Activated T-helper 1 cell treated with anti-CD3 and anti-CD28 coated beads, Interleukin-12 subunit alpha, Interleukin-12 subunit beta, Interleukin-2, Interleukin-4 antibody, amounts not matched to agents 30 ng/mL and 10 ng/mL and 1 ng/mL, durations not matched to agents 14 hours and 24 hours and 36 hours (primary cell): ENCODE results near the gene PRELID2. TPM values are rescaled to one million over a fixed set of nuclear protein-coding genes. Genes with fewer than 3 reads are reported as not detected.
A peak's percentile ranks its signal among the peaks of the same experiment; 100 is the strongest.

Experiments
- DNase-seq: peaks from one replicate; pipeline ENCODE4 v3.0.0; 2021; ENCODE audit warnings: low spot score
- H3K27ac Mint-ChIP-seq: one replicate; pipeline ENCODE4 v1.8.0; 2021; ENCODE audit warnings: mild to moderate bottlenecking, mixed read lengths
- H3K27me3 Mint-ChIP-seq: one replicate; pipeline ENCODE4 v1.8.0; 2022; ENCODE audit warnings: mild to moderate bottlenecking, moderate library complexity, mixed read lengths; ENCODE audit not compliant: insufficient read depth
- H3K36me3 Mint-ChIP-seq: one replicate; pipeline ENCODE4 v1.8.0; 2021; ENCODE audit warnings: low read depth, mixed read lengths
- H3K4me1 Mint-ChIP-seq: one replicate; pipeline ENCODE4 v1.8.0; 2021; ENCODE audit warnings: low read depth, mixed read lengths
- H3K4me3 Mint-ChIP-seq: one replicate; pipeline ENCODE4 v1.8.0; 2021; ENCODE audit warnings: mild to moderate bottlenecking, moderate library complexity, mixed read lengths
- H3K9me3 Mint-ChIP-seq: one replicate; pipeline ENCODE4 v1.8.0; 2021; ENCODE audit warnings: mixed read lengths
- intact Hi-C: fragments of 100-400 bp; cut with micrococcal nuclease; formaldehyde crosslinking; loops from one replicate; pipeline ENCODE4 v1.15.1; 2024
- total RNA-seq: library from RNA; stranded (reverse); gene quantifications from 2 replicates; pipeline ENCODE4 v1.2.3, GENCODE V29; 2022

PRELID2 gene
- total RNA-seq, 1 donor from 2014 or later = 2.1 TPM

GRCh38 chr5:145833631-145834200 lies 1.4 kb downstream of the PRELID2 start:
- no peaks in the 10 kb centered on the region for H3K36me3 Mint-ChIP-seq
- H3K27ac Mint-ChIP-seq = no peak overlapping the region
- intact Hi-C loops = loop anchor here (2.0 to 10.0 kb wide), 2 partner anchors 103 to 591 kb away; partner anchors contain the start of gene SH3RF2
- peak overlapping the region; percentile 60 for H3K4me3 Mint-ChIP-seq
- H3K4me1 Mint-ChIP-seq = peaks cover 5% of the 10 kb centered on the region
- no peaks in the 10 kb centered on the region for H3K9me3 Mint-ChIP-seq
- no peak for DNase-seq
- H3K27me3 Mint-ChIP-seq = peaks cover 18% of the 10 kb centered on the region

DNA sequence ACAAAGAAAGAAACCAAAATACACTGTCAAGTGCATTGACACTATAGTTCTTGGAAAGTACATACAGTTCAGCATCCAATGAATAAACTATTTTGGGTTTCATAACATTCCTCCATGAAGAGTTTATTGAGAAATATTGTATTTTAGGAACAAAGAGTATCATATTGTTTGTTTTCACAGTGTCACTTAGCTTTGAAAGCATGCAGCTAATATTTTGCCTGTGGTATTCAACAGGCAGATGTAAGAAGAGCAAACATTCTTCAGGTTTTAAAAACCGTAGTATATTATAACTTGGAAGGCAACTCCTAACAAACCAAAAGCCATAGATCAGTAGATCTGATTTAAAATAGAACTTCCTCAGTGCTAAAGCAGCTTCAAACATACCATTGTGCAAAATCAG lies 4.5 kb downstream of the PRELID2 start:
- H3K36me3 Mint-ChIP-seq = no peaks in the 10 kb centered on the region
- no peak overlapping the region for H3K4me3 Mint-ChIP-seq
- no peaks in the 10 kb centered on the region for H3K4me1 Mint-ChIP-seq
- no peak for DNase-seq
- no peak overlapping the region for H3K27ac Mint-ChIP-seq
- H3K9me3 Mint-ChIP-seq = no peaks in the 10 kb centered on the region
- intact Hi-C loops = loop anchor here (10.0 kb wide), 1 partner anchor 594 kb away; no protein-coding TSS in a partner anchor
- H3K27me3 Mint-ChIP-seq = peaks cover 16% of the 10 kb centered on the region

DNA sequence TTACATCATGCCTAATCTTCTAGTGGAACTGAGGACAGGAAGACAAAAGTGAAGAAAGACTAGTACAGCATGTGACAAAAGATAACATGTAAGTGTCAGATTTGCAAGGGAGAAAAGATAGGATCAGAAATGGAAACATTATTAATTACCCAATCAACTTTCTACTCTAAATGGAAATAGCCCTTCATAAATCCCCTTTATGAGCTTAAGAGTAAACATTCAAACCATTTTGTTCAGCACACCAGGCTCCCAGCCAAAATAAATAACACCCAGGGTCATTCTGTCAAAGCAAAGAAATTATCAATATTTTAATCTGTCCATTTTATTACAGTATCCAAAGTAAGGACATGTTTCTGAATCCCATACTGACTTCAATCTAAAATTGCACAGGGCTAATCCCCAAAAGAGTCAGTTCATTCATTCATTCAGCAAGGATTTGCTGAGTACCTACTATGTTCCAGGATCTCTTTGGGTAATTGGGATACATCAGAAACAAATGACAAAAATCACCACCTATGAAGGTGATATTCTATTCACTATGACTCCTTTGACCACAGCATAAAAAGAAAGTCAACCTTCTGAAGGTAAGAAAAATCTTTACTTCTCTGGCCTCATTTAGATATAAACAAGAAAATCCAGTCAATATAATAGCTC lies 5.3 kb downstream of the PRELID2 start:
- Mint-ChIP-seq H3K4me3 (no peak overlapping the region), H3K4me1 (no peaks in the 10 kb centered on the region), H3K27ac (no peak overlapping the region), H3K9me3 (no peaks in the 10 kb centered on the region), H3K27me3 (peaks cover 16% of the 10 kb centered on the region), H3K36me3 (no peaks in the 10 kb centered on the region)
- no peak for DNase-seq
- intact Hi-C loops = loop anchor here (5.0 to 10.0 kb wide), 2 partner anchors 147 to 595 kb away; no protein-coding TSS in a partner anchor

- intact Hi-C loops = loop anchor here (5.0 kb wide), 1 partner anchor 150 kb away; no protein-coding TSS in a partner anchor
- H3K4me1 Mint-ChIP-seq = no peaks in the 10 kb centered on the region
- H3K27ac Mint-ChIP-seq = no peak overlapping the region
- no peak for DNase-seq
- no peaks in the 10 kb centered on the region for H3K36me3 Mint-ChIP-seq
- H3K4me3 Mint-ChIP-seq = no peak overlapping the region
- H3K27me3 Mint-ChIP-seq = peaks cover 2% of the 10 kb centered on the region
- H3K9me3 Mint-ChIP-seq = no peaks in the 10 kb centered on the region
These were observed 8.1 kb downstream of the PRELID2 start for GRCh38 chr5:145826895-145827674.

- Mint-ChIP-seq H3K27me3 (peaks cover 2% of the 10 kb centered on the region), H3K4me1 (no peaks in the 10 kb centered on the region), H3K4me3 (no peak overlapping the region), H3K9me3 (no peaks in the 10 kb centered on the region), H3K27ac (no peak overlapping the region), H3K36me3 (no peaks in the 10 kb centered on the region)
- no peak for DNase-seq
- intact Hi-C loops = loop anchor here (1.0 to 5.0 kb wide), 5 partner anchors 128 to 1622 kb away; no protein-coding TSS in a partner anchor
These were observed 9.4 kb downstream of the PRELID2 start for GRCh38 chr5:145825751-145826180.

GRCh38 chr5:145824040-145824439 lies 11.1 kb downstream of the PRELID2 start:
- H3K27ac Mint-ChIP-seq = no peak overlapping the region
- H3K27me3 Mint-ChIP-seq = peaks cover 2% of the 10 kb centered on the region
- no peaks in the 10 kb centered on the region for H3K9me3 Mint-ChIP-seq
- H3K36me3 Mint-ChIP-seq = no peaks in the 10 kb centered on the region
- H3K4me1 Mint-ChIP-seq = no peaks in the 10 kb centered on the region
- DNase-seq = no peak
- intact Hi-C loops = no loop called here
- H3K4me3 Mint-ChIP-seq = no peak overlapping the region

- intact Hi-C loops = no loop called here
- H3K4me3 Mint-ChIP-seq = no peak overlapping the region
These were observed 16.5 kb downstream of the PRELID2 start for GRCh38 chr5:145818604-145819003.

GRCh38 chr5:145812877-145813276 lies 22.3 kb downstream of the PRELID2 start:
- Mint-ChIP-seq H3K27ac (no peak overlapping the region), H3K4me3 (no peak overlapping the region), H3K27me3 (no peaks in the 10 kb centered on the region), H3K36me3 (no peaks in the 10 kb centered on the region), H3K4me1 (no peaks in the 10 kb centered on the region), H3K9me3 (no peaks in the 10 kb centered on the region)
- DNase-seq = no peak
- intact Hi-C loops = no loop called here

More at GRCh38 chr5:145818604-145819003, 16.5 kb downstream of the PRELID2 start:
- no peak for DNase-seq
- Mint-ChIP-seq H3K27me3 (no peaks in the 10 kb centered on the region), H3K4me1 (no peaks in the 10 kb centered on the region), H3K27ac (no peak overlapping the region), H3K36me3 (no peaks in the 10 kb centered on the region), H3K9me3 (no peaks in the 10 kb centered on the region)

DNA sequence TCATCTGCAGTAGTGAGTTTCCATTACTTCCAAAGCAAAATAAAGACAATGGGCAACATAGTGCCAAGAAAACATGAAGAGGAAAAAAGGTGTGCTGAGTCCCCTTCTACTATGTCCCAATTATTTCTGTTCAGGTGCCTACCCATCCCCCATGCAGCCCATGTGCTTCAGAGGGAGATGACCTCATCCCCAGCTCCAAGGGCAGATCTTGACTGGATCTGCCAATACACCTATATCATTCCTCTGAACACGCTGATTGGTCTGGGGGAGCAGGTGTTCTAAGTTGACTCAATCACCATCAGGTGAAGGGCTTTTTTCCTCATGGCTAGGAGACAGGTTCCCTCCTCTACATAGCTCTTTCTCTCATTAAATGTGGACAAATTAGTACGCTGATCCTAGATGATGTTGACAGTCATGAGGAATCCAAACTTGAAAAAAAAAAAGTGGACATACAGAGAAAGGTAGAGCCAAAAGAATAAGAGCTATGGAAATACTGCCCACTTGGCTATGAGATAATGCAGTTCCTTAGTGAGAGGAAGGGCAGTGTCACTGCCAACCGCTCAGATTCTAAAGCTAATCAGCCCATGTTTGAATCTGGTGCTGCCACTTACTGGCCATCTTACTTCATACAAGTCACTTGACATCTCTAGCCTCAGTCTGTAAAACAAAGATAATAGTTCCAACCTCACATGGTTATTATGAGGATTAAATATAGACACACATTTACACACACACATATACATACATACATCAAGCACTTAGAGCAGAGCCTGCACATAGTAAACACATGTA lies 23.1 kb downstream of the PRELID2 start:
- H3K4me1 Mint-ChIP-seq = no peaks in the 10 kb centered on the region
- no peak for DNase-seq
- no peak overlapping the region for H3K4me3 Mint-ChIP-seq
- H3K36me3 Mint-ChIP-seq = no peaks in the 10 kb centered on the region
- no peaks in the 10 kb centered on the region for H3K27me3 Mint-ChIP-seq
- H3K27ac Mint-ChIP-seq = no peak overlapping the region
- H3K9me3 Mint-ChIP-seq = no peaks in the 10 kb centered on the region
- intact Hi-C loops = no loop called here

GRCh38 chr5:145806923-145807322 lies 28.2 kb downstream of the PRELID2 start:
- Mint-ChIP-seq H3K36me3 (no peaks in the 10 kb centered on the region), H3K27me3 (no peaks in the 10 kb centered on the region), H3K9me3 (no peaks in the 10 kb centered on the region), H3K4me1 (no peaks in the 10 kb centered on the region), H3K4me3 (no peak overlapping the region), H3K27ac (no peak overlapping the region)
- DNase-seq = no peak
- intact Hi-C loops = no loop called here

DNA sequence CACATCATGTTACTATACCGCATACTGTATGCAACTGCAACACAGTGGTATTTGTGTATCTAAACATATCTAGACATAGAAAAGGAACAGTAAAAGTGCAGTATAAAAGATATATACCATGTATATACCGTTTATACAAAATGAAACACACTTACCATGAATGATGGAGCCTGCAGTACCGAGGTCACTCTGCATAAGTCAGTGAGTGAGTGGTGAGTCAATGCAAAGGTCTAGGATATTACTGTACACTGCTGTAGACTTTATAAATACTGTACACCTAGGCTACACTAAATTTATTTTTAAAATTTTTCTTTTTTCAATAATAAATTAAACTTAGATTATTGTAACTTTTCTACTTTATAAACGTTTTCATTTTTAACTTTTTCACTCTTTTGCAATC lies 29.3 kb downstream of the PRELID2 start:
- H3K4me3 Mint-ChIP-seq = no peak overlapping the region
- intact Hi-C loops = no loop called here
- H3K27me3 Mint-ChIP-seq = no peaks in the 10 kb centered on the region
- no peaks in the 10 kb centered on the region for H3K4me1 Mint-ChIP-seq
- no peaks in the 10 kb centered on the region for H3K36me3 Mint-ChIP-seq
- H3K9me3 Mint-ChIP-seq = no peaks in the 10 kb centered on the region
- no peak for DNase-seq
- no peak overlapping the region for H3K27ac Mint-ChIP-seq

GRCh38 chr5:145804701-145805100 lies 30.4 kb downstream of the PRELID2 start:
- H3K4me1 Mint-ChIP-seq = no peaks in the 10 kb centered on the region
- intact Hi-C loops = no loop called here

More at GRCh38 chr5:145804701-145805100, 30.4 kb downstream of the PRELID2 start:
- H3K27me3 Mint-ChIP-seq = no peaks in the 10 kb centered on the region
- H3K9me3 Mint-ChIP-seq = no peaks in the 10 kb centered on the region
- H3K36me3 Mint-ChIP-seq = no peaks in the 10 kb centered on the region
- no peak overlapping the region for H3K27ac Mint-ChIP-seq
- no peak overlapping the region for H3K4me3 Mint-ChIP-seq
- DNase-seq = no peak
